GM19023 (cell line): ENCODE measurements around the gene TCN1.
"Not testable (repeated sequence)": the region's sequence is repeated elsewhere in the genome, so short reads cannot be mapped to it uniquely, and the experiment has no call there.

Source experiments
- ATAC-seq: cut with Tn5 transposase; IDR thresholded peaks from one replicate; pipeline ENCODE4 v1.9.1; 2021; ENCODE audit warnings: mild to moderate bottlenecking, moderate library complexity; ENCODE audit not compliant: unreplicated experiment

TCN1 gene

GRCh38 chr11:59857439-59858434 lies 8.6 kb downstream of the TCN1 start:
- no peak for ATAC-seq

- no peak for ATAC-seq
Measured at GRCh38 chr11:59854871-59855270, 11.4 kb downstream of the TCN1 start.

GRCh38 chr11:59851416-59851815 lies 14.9 kb downstream of the TCN1 start:
- ATAC-seq = not testable (repeated sequence)

GRCh38 chr11:59849551-59849950 lies 16.7 kb downstream of the TCN1 start:
- ATAC-seq = not testable (repeated sequence)

GRCh38 chr11:59849129-59849528 lies 17.2 kb downstream of the TCN1 start:
- no peak for ATAC-seq

- ATAC-seq = not testable (repeated sequence)
Measured at GRCh38 chr11:59848439-59848838, 17.8 kb downstream of the TCN1 start.

GRCh38 chr11:59847626-59848025 lies 18.7 kb downstream of the TCN1 start:
- no peak for ATAC-seq

- no peak for ATAC-seq
Measured at GRCh38 chr11:59846556-59846955, 19.7 kb downstream of the TCN1 start.

GRCh38 chr11:59845399-59845798 lies 20.9 kb downstream of the TCN1 start, which contains the start of gene CBLIF:
TSS of gene CBLIF (minus strand) at chr11:59845499. CDS start at chr11:59845453, 46 bp downstream.
- no peak for ATAC-seq

- ATAC-seq = no peak
Measured at GRCh38 chr11:59842316-59842715, 24.0 kb downstream of the TCN1 start.

GRCh38 chr11:59841514-59841913 lies 24.8 kb downstream of the TCN1 start:
- ATAC-seq = no peak

GRCh38 chr11:59839615-59840014 lies 26.7 kb downstream of the TCN1 start:
- ATAC-seq = no peak

GRCh38 chr11:59833602-59834001 lies 32.7 kb downstream of the TCN1 start:
- no peak for ATAC-seq

- ATAC-seq = no peak
Measured at GRCh38 chr11:59829358-59829757, 36.9 kb downstream of the TCN1 start.

- ATAC-seq = peak; percentile 93
Measured at GRCh38 chr11:59822989-59823566, 43.2 kb downstream of the TCN1 start.

- ATAC-seq = no peak
Measured at GRCh38 chr11:59818572-59818971, 47.7 kb downstream of the TCN1 start.

- ATAC-seq = not testable (repeated sequence)
Measured at GRCh38 chr11:59816434-59816833, 49.9 kb downstream of the TCN1 start.

- no peak for ATAC-seq
Measured at GRCh38 chr11:59815754-59816153, 50.5 kb downstream of the TCN1 start.

GRCh38 chr11:59814021-59814420 lies 52.3 kb downstream of the TCN1 start:
- no peak for ATAC-seq

GRCh38 chr11:59813364-59813763 lies 52.9 kb downstream of the TCN1 start:
- no peak for ATAC-seq

GRCh38 chr11:59812220-59812619 lies 54.1 kb downstream of the TCN1 start:
- ATAC-seq = no peak

- ATAC-seq = no peak
Measured at GRCh38 chr11:59810911-59811259, 55.4 kb downstream of the TCN1 start.
